Activated naive CD4-positive, alpha-beta T cell treated with anti-CD3 and anti-CD28 coated beads, Interleukin-2, amount 50 U/mL, for 16 hours (primary cell): ENCODE measurements around the gene ARNT2.

ENCODE experiments used
- DNase-seq: peaks from one replicate; pipeline ENCODE4 v3.0.0-alpha.2; 2020

The ARNT2 gene

GRCh38 chr15:80467311-80467714 lies 63.1 kb downstream of the ARNT2 start:
- DNase-seq, result no peak

- DNase-seq, result no peak
Measured at GRCh38 chr15:80468796-80469195, 64.6 kb downstream of the ARNT2 start.

GRCh38 chr15:80471881-80472280 lies 67.7 kb downstream of the ARNT2 start:
- DNase-seq, result no peak

GRCh38 chr15:80473286-80474223 lies 69.4 kb downstream of the ARNT2 start:
- DNase-seq, result no peak

GRCh38 chr15:80474224-80475215 lies 70.3 kb downstream of the ARNT2 start:
- DNase-seq, result no peak

GRCh38 chr15:80475572-80475971 lies 71.4 kb downstream of the ARNT2 start:
- DNase-seq, result no peak

- no peak for DNase-seq
Measured at GRCh38 chr15:80476036-80476435, 71.9 kb downstream of the ARNT2 start.

GRCh38 chr15:80478075-80478474 lies 73.9 kb downstream of the ARNT2 start:
- no peak for DNase-seq

- no peak for DNase-seq
Measured at GRCh38 chr15:80479191-80479590, 75.0 kb downstream of the ARNT2 start.

GRCh38 chr15:80480171-80480811 lies 76.1 kb downstream of the ARNT2 start:
- DNase-seq, result no peak

- DNase-seq, result no peak
Measured at GRCh38 chr15:80480909-80481308, 76.7 kb downstream of the ARNT2 start.

- DNase-seq, result no peak
Measured at GRCh38 chr15:80482696-80483095, 78.5 kb downstream of the ARNT2 start.

- no peak for DNase-seq
Measured at GRCh38 chr15:80483725-80484161, 79.6 kb downstream of the ARNT2 start.

- DNase-seq, result no peak
Measured at GRCh38 chr15:80484333-80484864, 80.2 kb downstream of the ARNT2 start.

GRCh38 chr15:80485370-80486164 lies 81.4 kb downstream of the ARNT2 start:
- DNase-seq, result no peak

GRCh38 chr15:80487839-80488390 lies 83.7 kb downstream of the ARNT2 start:
- no peak for DNase-seq

- DNase-seq, result no peak
Measured at GRCh38 chr15:80489030-80489594, 84.9 kb downstream of the ARNT2 start.

- DNase-seq, result no peak
Measured at GRCh38 chr15:80490431-80490990, 86.3 kb downstream of the ARNT2 start.

- DNase-seq, result no peak
Measured at GRCh38 chr15:80491163-80491847, 87.1 kb downstream of the ARNT2 start.

- no peak for DNase-seq
Measured at GRCh38 chr15:80492409-80492808, 88.2 kb downstream of the ARNT2 start.
